Stimulated activated CD4-positive, alpha-beta T cell treated with anti-CD3 and anti-CD28 coated beads, TNF-alpha, amount 100 ng/mL, for 48 hours (primary cell): ENCODE data around the gene SDR42E2.
"Not testable (repeated sequence)": the region's sequence is repeated elsewhere in the genome, so short reads cannot be mapped to it uniquely, and the experiment has no call there.

ENCODE experiments used
- DNase-seq, 3 donors: peaks; one replicate each; pipeline ENCODE4 v3.0.0-alpha.2; 2020; ENCODE audit warnings: low read depth in 3 of 3

SDR42E2 gene

DNA sequence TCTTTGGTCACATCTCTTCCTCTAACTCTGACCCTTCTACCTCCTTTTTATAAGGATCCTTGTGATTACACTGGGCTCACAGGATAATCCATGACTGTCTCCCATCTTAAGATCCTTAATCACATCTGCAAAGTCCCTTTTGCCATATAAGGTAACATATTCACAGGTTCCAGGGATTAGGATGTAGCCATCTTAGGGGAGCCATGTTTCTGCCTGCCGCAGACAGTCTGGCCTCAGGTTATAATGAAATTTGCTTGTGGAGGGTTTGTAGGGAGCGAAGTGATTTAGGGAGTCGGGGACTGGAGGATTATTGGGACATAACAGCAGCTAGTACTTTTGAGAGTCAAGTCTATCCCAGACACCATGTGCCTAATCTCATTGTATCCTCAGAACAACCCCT lies 51.5 kb downstream of the SDR42E2 start:
- no peak for DNase-seq

GRCh38 chr16:22214402-22214801 lies 52.1 kb downstream of the SDR42E2 start:
- no peak for DNase-seq

- DNase-seq: no peak
These were observed 52.6 kb downstream of the SDR42E2 start for GRCh38 chr16:22214889-22215288.

GRCh38 chr16:22216191-22216831 lies 54.0 kb downstream of the SDR42E2 start:
- no peak for DNase-seq

DNA sequence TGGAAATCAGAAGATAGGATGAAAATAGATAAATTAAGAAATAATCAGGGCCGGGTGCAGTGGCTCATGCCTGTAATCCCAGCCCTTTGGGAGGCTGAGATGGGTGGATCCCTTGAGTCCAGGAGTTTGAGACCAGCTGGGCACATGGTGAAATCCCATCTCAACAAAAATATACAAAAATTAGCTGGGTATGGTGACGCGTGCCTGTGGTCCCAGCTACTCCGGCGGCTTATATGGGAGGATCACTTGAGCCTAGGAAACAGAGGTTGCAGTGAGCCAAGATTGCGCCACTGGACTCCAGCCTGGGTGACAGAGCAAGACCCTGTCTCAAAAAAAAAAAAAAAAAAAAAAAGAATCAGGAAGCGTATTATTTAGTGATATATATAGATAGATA lies 54.5 kb downstream of the SDR42E2 start:
- not testable (repeated sequence) for DNase-seq

- peak in 1 of 3 donors; percentile 18 for DNase-seq
These were observed 55.8 kb downstream of the SDR42E2 start for GRCh38 chr16:22217890-22218730.

DNA sequence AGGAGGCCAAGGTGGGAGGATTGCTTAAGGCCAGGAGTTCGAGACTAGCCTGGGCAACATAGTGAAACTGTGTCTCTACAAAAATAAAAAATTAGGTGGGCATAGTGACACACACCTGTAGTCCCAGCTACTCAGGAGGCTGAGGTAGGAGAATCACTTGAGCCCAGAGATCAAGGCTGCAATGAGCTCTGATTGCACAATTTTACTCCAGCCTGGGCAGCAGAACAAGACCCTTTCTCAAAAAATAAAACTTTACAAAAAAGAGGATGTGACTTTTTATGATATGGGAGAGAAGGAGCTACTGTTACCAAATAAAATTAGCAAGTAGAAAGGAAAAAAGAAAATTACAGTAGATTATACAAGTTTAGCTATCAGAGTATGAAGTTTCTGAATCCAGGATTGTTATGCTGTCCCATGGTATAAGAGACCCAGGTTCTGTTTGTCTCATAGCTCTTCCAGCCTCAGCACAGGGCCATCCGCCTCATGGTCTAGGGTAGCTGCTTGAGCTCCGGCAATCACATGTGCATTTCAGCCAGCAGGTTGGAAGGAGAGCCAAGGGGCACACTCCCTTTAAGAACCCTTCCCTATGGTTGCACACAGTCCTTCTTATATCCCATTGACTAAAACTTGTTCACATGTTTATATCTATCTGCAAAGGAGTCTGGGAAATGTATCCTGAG lies 57.2 kb downstream of the SDR42E2 start:
- DNase-seq: no peak

DNA sequence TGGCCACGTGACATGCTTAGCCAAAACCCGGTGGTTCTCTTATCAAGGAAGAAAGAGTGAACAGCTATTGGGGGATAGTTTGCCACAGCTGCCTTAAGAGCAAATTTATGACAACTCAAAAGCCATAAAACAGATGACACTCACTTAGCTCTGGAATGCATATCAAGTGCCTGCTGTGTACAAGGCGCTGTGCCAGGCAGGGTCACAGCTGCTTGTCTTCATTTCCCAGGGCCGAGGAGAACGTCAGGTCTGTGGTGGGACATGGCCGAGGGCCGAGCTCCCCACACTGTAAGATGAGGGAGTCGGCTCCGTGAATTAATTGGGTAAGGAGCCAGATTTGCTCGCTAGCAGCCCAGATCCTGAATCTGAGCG lies 57.7 kb downstream of the SDR42E2 start:
- DNase-seq: no peak

DNA sequence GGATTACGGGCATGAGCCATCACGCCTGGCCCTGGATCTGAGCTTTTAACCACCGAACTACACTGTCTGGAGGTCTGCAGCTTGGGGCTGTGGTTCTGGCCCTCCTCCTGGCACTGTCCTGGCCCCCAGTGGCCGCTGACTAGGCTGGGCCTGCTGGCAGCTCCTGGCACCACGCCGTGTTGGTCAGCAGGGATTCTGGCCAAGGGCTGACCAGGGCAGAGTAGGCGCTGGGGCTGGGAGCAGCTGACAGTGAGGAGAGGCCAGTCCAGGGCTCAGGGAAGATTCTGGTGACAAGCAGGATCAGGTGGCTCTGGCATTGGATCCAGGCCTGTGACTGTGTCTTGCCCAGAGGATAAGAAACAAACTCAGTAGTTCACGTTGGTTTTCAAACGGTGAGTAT lies 58.4 kb downstream of the SDR42E2 start:
- DNase-seq: no peak

DNA sequence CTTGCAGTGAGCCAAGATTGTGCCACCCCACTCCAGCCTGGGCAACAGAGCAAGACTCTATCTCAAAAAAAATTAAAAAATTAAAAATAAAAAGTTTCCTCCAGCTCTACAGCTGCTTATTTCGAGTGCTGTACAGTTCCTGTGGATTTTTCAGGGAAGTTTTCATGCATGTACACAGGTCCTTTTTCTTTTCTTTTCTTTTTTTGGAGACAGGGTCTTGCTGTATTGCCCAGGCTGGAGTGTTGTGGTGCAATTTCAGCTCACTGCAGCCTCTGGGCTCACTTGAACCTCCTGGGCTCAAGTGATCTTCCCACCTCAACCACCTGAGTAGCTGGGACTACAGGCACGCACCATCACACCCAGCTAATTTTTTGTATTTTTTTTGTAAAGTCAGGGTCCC lies 59.7 kb downstream of the SDR42E2 start:
- DNase-seq: no peak

DNA sequence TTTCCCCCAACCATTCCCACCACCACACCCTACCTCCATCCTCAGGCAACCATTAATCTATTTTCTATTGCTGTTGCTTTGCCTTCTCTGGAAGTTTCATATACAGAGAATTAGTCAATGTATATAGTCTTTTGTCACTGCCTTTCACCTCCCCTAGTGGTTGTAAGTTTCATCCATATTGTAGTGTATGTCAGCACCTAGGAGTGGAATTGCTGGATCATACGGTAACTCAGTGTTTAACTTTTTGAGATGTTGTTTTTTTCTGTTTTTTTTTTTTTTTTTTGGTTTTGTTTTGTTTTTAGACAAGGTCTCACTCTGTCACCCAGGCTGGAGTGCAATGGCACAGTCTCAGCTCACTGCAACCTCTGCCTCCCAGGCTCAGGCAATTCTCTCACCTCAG lies 60.7 kb downstream of the SDR42E2 start:
- no peak for DNase-seq

DNA sequence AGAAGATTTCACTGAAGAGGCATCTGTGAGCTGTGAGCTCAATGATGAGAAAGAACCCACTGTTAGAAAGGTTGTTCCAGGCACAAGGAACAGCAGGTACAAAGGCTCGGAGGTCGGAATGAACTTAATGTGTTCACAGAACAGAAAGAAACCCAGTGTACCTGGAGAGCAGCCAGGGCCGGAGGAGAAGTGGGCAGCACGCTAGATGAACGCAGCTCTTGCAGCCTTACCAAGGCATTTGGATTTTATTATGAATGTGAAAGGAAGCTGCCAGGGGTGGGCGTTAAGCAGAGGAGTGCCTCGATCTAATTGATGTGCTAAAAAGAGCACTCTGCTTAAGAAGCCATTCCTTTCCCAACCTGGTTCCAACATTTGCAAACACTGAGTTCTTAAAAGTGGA lies 62.8 kb downstream of the SDR42E2 start:
- DNase-seq: no peak

GRCh38 chr16:22229889-22230288 lies 67.6 kb downstream of the SDR42E2 start:
- no peak for DNase-seq

DNA sequence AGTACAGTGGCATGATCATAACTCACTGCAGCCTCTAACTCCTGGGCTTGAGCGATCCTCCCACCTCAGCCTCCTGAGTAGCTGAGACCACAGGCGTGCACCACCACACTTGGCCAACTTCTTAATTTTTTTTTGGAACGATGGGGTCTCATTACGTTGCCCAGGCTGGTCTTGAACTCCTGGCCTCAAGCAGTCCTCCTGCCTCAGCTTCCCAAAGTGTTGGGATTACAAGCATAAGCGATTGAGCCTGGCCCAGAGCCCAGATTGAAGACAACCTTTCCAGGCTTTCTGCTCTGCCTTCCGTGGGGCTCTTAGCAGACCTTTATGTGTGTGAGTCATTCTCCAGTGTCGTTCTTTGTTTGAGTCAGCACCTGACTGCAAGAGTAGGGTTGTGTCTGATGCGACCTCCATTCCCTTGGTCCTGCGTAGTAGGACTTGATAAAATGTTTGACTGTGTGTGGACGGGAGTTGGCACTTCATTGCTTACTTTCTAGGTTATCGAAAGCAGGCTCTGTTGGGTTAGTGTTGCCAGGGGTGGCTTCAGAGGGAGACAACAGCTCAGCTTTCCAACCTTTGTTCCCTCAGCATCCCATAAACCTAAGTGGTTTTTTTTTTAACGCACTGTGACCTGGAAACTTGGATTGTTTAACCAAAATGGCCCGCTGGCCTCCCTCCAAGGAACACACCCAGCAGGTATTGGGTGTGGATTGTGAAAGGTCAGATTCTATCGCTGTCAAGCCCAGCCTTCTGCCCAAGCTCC lies 70.2 kb downstream of the SDR42E2 start:
- peak; percentile 13 to 25 (median 16) for DNase-seq

DNA sequence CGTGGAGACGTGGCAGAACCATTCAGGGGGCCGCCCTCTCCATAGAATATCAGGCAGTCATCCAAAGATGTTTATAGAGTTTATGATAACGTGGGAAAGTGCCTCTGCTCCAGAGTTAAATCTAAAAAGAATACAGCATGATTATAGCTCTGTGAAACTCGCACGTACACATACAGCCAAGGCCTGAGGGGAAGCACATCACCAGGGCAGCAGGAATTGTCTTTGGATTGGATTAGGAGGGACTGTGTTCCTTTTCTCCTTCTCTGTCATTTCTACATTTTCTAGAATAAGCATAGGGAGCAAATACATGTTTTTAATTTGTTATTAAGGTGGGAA lies 70.7 kb downstream of the SDR42E2 start:
- DNase-seq: no peak

DNA sequence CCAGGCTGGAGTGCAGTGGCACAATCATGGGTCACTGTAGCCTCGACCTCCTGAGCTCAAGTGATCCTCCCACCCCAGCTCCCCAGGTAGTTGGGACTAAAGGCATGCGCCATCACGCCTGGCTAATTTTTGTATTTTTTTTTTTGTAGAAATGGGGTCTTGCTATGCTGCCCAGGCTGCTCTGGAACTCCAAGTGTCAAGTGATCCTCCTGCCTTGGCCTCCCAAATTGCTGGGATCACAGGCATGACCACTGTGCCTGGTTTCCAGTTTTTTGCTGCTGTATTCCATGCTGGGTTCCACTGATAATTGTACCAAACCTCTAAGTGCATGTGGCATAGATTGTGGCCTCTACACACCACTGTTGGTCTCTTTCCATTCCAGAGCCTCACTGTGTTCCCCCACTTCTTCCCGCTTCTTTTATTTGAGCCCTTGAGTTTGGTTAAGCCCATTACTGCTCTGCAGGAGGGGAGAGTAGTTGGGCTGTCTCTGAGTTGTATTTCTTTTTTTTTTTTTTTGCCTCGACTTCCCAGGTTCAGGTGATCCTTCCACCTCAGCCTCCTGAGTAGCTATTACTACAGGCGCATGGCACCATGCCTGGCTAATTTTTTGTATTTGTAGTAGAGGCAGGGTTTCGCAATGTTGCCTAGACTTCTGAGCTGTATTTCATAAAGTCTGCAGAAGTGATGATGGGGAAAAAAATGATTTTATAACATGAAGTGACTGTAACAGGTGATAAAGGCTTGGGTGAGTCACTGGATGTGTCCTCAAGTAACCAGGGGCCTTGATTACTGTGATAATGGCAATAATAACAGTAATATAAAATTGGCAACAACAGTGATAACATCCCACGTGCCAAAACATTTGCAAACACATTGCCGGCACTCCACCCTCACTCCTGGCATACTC lies 73.8 kb downstream of the SDR42E2 start:
- no peak for DNase-seq

GRCh38 chr16:22239131-22239805 lies 77.0 kb downstream of the SDR42E2 start:
- DNase-seq: no peak

DNA sequence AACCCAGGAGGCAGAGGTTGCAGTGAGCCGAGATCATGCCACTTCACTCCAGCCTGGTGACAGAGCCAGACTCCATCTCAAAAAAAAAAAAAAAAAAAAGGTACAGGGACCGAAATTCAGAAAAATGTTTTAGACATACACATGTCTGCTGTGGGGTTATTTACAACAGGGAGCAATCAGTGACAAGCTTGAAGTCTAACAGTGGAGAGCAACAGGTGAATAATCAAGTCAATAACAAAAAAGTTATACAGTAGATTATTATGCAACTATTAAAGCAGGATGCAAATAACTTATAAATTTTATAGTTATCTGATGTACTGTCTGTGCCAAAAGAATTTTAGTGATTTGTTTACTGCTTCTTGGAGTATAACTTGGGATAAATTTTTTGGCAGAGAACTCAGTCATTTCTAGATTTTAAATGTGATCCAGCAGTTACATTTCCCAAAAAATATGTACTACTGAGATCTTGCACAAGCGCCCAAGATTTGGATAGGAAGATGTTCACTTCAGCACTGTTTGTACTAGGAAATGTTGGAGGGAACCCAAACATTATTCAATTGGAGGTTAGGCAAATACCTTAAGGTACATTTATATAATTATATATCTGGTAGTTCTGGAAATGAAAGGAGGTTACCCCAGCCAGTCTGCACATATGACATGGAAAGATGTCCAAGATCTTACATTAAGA lies 77.9 kb downstream of the SDR42E2 start:
- no peak for DNase-seq
